Stomach (tissue), 19 donors: ENCODE results near the gene KRTAP5-11. TPM values are rescaled to one million over a fixed set of nuclear protein-coding genes. Genes with fewer than 3 reads are reported as not detected.
"Not testable (repeated sequence)": the region's sequence is repeated elsewhere in the genome, so short reads cannot be mapped to it uniquely, and the experiment has no call there.

ENCODE experiments used
- DNase-seq, 2 donors: peaks; one replicate each; pipeline versions ENCODE4 v3.0.0 to v3.0.0-alpha.2; 2013 to 2019
- H3K27ac ChIP-seq, 5 donors: fragments of 200-600 bp in 4 of 5; sonication (generic) in 4 of 5; one replicate each; pipeline ENCODE4 v1.5.1; 2013 to 2019; ENCODE audit warnings: mild to moderate bottlenecking in 1 of 5, moderate library complexity in 1 of 5
- H3K27me3 ChIP-seq, 3 donors: fragments of 200-600 bp; sonication (generic); one replicate each; pipeline ENCODE4 v1.5.1; 2017 to 2019; ENCODE audit warnings: mixed run types in 1 of 3
- H3K36me3 ChIP-seq, 4 donors: fragments of 200-600 bp; sonication (generic); 1 replicate in 3 of 4; 2 replicates in 1 of 4; pipeline ENCODE4 v1.5.1; 2016 to 2019
- H3K4me1 ChIP-seq, 4 donors: fragments of 200-600 bp; sonication (generic); one replicate each; pipeline ENCODE4 v1.5.1; 2016 to 2019
- H3K4me3 ChIP-seq, 4 donors: fragments of 200-600 bp; sonication (generic) in 3 of 4; one replicate each; pipeline ENCODE4 v1.5.1; 2016 to 2019; ENCODE audit warnings: mild to moderate bottlenecking in 1 of 4
- H3K9me3 ChIP-seq, 4 donors: fragments of 200-600 bp; sonication (generic); one replicate each; pipeline ENCODE4 v1.5.1; 2016 to 2019
- EP300 ChIP-seq: sonication (generic); formaldehyde crosslinking; IDR thresholded peaks from one replicate; pipeline ENCODE4 v1.6.1; 2017; ENCODE audit warnings: antibody characterized with exemption
- POLR2A ChIP-seq, 4 donors: fragments of 450-650 bp; IDR thresholded peaks; one replicate each; pipeline ENCODE4 v1.6.1; 2016; ENCODE audit warnings: antibody characterized with exemption in 4 of 4, control low read depth in 2 of 4, mild to moderate bottlenecking in 1 of 4, moderate library complexity in 1 of 4
- POLR2AphosphoS5 ChIP-seq, 3 donors: sonication (generic); formaldehyde crosslinking; IDR thresholded peaks; one replicate each; pipeline ENCODE4 v1.6.1; 2016; ENCODE audit warnings: antibody characterized with exemption in 3 of 3
- WGBS, 5 donors: extraction: QIAGEN DNeasy Blood & Tissue Kit in 3 of 5; methylation state at CpG; one replicate each; pipeline versions ENCODE4 v1.1.5 to v1.1.7; 2013 to 2018; 5-methylcytosine and 5-hydroxymethylcytosine counted together
- intact Hi-C: fragments of 100-400 bp; cut with DNase I; formaldehyde crosslinking; loops from one replicate; pipeline ENCODE4 v1.15.1; 2023; ENCODE audit warnings: low total_unique reads
- long read RNA-seq, 10 donors: transcript quantifications; one replicate each; lab custom pipeline, GENCODE V29; 2026
- polyA plus RNA-seq, 3 donors: library from polyadenylated mRNA; stranded (reverse); fragments of 200-250 nt; gene quantifications; one replicate each; pipeline ENCODE4 v1.2.3, GENCODE V29; 2013
- total RNA-seq, 5 donors: library from RNA; depleted of rRNA; stranded (reverse); fragments of >200 nt; gene quantifications; one replicate each; pipeline versions ENCODE4 v1.1.0 to v1.2.3, GENCODE V29; 2014 to 2016
- TF ChIP-seq, protein P1 (sequence below), 7 experiments: fragments of 450-650 bp in 4 of 7; fragments of 200-600 bp in 3 of 7; sonication (generic) in 3 of 7; IDR thresholded peaks; one replicate each; pipeline ENCODE4 v1.5.1; 2016 to 2019; ENCODE audit warnings: antibody characterized with exemption in 7 of 7, control low read depth in 2 of 7, mild to moderate bottlenecking in 1 of 7
- donor health status: healthy with polysubstance abuse.
- donor health status: Bipolar disorder and iron deficiency.
- donor health status: healthy.

Gene KRTAP5-11, protein sequence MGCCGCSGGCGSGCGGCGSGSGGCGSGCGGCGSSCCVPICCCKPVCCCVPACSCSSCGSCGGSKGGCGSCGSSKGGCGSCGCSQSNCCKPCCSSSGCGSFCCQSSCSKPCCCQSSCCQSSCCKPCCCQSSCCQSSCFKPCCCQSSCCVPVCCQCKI
- not detected for total RNA-seq
- not detected for polyA plus RNA-seq
- long read RNA-seq, donor 1, result 0 reads
- long read RNA-seq, donor 2, result 0 reads
- long read RNA-seq, donor 3, result 0 reads
- long read RNA-seq, donor 4, result 0 reads
- long read RNA-seq, donor 5, result 0 reads
- long read RNA-seq, donor 6, result 0 reads
- long read RNA-seq, donor 7, result 0 reads
- long read RNA-seq, donor 8, result 0 reads
- long read RNA-seq, donor 9, result 0 reads
- long read RNA-seq, donor 10, result 0 reads

DNA sequence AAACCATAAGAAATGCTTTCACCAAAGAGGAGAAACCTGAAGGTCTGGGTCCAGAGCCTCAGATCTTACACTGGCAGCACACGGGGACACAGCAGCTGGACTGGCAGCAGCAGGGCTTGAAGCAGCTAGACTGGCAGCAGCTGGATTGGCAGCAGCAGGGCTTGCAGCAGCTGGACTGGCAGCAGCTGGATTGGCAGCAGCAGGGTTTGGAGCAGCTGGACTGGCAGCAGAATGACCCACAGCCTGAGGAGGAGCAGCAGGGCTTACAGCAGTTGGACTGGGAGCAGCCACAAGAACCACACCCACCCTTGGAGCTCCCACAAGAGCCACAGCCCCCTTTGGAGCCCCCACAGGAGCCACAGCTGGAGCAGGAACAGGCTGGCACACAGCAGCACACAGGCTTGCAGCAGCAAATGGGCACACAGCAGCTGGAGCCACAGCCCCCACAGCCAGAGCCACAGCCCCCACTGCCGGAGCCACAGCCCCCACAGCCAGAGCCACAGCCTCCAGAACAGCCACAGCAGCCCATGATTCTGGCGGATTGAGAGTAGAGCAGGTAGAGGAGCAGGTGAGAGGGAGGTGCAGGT, at the start of gene KRTAP5-11:
KRTAP5-11 (minus strand) TSS at position 567 of the 587 bp plus-strand sequence; CDS start at position 529, 38 bp downstream.
- TF ChIP-seq, protein P1, sequence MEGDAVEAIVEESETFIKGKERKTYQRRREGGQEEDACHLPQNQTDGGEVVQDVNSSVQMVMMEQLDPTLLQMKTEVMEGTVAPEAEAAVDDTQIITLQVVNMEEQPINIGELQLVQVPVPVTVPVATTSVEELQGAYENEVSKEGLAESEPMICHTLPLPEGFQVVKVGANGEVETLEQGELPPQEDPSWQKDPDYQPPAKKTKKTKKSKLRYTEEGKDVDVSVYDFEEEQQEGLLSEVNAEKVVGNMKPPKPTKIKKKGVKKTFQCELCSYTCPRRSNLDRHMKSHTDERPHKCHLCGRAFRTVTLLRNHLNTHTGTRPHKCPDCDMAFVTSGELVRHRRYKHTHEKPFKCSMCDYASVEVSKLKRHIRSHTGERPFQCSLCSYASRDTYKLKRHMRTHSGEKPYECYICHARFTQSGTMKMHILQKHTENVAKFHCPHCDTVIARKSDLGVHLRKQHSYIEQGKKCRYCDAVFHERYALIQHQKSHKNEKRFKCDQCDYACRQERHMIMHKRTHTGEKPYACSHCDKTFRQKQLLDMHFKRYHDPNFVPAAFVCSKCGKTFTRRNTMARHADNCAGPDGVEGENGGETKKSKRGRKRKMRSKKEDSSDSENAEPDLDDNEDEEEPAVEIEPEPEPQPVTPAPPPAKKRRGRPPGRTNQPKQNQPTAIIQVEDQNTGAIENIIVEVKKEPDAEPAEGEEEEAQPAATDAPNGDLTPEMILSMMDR (IDR thresholded peaks at IDR 0.05), result no peak
- TF ChIP-seq EP300, result no peak
- TF ChIP-seq POLR2A (IDR thresholded peaks at IDR 0.05), result no peak
- no peak for TF ChIP-seq POLR2AphosphoS5 (IDR thresholded peaks at IDR 0.05)
- Histone ChIP-seq H3K36me3 (no peaks in the 10 kb centered on the region), H3K27me3 (peaks cover 0 to 30% (median 0%) of the 10 kb centered on the region in 3 donors), H3K4me3 (no peak within 1 kb of the TSS), H3K27ac (no peak within 1 kb of the TSS), H3K9me3 (no peaks in the 10 kb centered on the region), H3K4me1 (peaks cover 0 to 10% (median 4%) of the 10 kb centered on the region in 4 donors)
- 61 to 81% (median 64%) methylated on average over 2 to 3 of the region's 3 CpGs for WGBS, 5 donors
- DNase-seq, result no peak
- intact Hi-C loops, result no loop called here

DNA sequence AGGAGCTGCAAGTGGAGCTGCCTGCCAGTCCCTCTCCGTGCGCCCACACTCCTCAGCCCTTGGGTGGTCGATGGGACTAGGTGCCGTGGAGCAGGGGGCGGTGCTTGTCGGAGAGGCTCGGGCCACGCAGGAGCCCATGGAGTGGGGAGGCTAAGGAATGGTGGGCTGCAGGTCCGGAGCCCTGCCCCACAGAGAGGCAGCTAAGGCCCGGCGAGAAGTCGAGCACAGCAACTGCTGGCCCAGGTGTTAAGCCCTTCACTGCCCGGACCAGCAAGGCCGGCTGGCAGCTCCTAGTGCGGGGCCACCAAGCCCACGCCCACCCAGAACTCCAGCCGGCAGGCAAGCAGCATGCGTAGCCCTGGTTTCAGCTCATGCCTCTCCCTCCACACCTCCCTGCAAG, 48.9 kb upstream of the KRTAP5-11 start:
- DNase-seq, H3K9me3 ChIP-seq, intact Hi-C loops, H3K4me1 ChIP-seq, H3K27ac ChIP-seq, H3K36me3 ChIP-seq, H3K4me3 ChIP-seq: not testable (repeated sequence)
- 61 to 86% (median 84%) methylated on average over 7 to 18 of the region's 18 CpGs for WGBS, 5 donors
- peaks cover 0 to 27% (median 3%) of the 10 kb centered on the region in 3 donors for H3K27me3 ChIP-seq

DNA sequence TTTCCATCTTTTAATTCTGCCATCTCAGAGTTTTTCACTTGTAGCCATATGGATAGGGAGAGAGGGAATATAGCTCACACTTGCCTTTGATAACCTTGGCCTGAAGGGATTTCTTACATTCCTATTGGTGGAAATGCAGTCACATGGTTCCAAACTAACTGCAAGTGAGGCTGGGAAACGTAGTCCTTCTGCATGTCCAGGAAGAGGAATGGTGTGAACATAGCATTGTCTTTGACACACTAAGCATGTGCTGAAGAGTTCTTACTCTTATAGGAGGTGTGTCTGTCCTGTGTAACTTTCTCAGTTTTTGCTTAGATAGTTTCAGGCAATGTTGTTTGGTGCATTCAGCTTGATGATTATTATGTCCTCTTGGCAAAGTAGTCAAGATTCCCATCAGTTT, 47.4 kb upstream of the KRTAP5-11 start:
- DNase-seq, H3K4me1 ChIP-seq, H3K36me3 ChIP-seq, H3K4me3 ChIP-seq, H3K27ac ChIP-seq, intact Hi-C loops, H3K9me3 ChIP-seq: not testable (repeated sequence)
- 47 to 75% (median 72%) methylated on average over 1 of the region's 1 CpG for WGBS, 5 donors
- peaks cover 0 to 17% (median 3%) of the 10 kb centered on the region in 3 donors for H3K27me3 ChIP-seq

DNA sequence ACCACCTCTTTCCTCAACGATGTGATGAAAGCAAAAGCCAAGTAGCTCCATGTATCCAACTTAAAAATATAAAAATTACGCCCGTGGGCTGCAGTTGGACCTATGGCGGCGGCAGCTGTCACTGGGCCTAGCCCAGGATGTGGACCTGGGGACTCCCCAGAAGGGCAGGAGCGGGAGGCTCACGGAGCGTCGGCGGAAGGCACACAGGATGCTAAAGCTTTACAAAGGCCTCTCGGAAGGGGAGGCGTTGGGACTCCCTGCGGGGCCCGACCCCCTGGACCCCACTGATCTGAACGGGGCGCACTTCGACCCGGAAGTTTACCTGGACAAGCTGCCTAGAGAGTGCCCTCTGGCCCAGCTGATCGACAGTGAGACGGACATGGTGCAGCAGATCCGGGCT, 46.3 kb upstream of the KRTAP5-11 start:
- DNase-seq, intact Hi-C loops, H3K27me3 ChIP-seq, H3K27ac ChIP-seq, H3K9me3 ChIP-seq, H3K36me3 ChIP-seq, H3K4me1 ChIP-seq, H3K4me3 ChIP-seq: not testable (repeated sequence)
- 90 to 94% (median 92%) methylated on average over 16 to 21 of the region's 21 CpGs for WGBS, 5 donors

DNA sequence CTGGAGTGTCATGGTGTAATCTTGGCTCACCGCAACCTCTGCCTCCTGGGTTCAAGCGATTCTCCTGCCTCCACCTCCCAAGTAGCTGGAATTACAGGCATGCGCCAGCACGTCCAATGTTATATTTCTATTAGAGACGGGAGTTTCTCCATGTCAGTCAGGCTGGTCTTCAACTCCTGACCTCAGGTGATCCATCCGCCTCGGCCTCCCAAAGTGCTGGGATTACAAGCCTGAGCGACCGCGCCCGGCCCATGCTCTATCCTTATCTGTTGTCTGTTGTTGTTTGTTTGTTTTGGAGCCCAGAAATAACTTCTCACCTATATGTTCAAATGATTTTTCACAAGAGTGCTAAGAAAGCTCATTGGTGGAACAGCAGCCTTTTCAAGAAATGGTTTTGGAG, 40.6 kb upstream of the KRTAP5-11 start:
- H3K4me3 ChIP-seq, DNase-seq, H3K9me3 ChIP-seq, H3K27ac ChIP-seq, H3K36me3 ChIP-seq, H3K4me1 ChIP-seq, intact Hi-C loops, H3K27me3 ChIP-seq: not testable (repeated sequence)
- 85 to 95% (median 90%) methylated on average over 11 of the region's 11 CpGs for WGBS, 5 donors

DNA sequence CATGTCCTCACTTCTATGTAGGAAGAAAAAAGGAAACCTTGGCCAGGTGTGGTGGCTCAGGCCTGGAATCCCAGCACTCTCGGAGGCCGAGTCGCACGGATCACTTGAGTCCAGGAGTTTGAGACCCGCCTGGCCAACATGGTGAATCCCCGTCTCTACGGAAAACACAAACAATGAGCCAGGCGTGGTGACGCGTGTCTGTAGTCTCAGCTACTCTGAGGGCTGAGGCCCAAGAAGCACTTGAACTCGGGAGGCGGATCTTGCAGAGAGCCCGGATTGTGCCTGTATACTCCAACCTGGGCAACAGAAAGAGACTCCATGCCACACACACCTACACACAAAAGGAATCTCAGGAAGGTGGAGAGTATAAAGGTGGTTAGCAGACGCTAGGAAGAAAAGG, 39.9 kb upstream of the KRTAP5-11 start:
- H3K27me3 ChIP-seq, H3K9me3 ChIP-seq, DNase-seq, intact Hi-C loops, H3K27ac ChIP-seq, H3K4me1 ChIP-seq, H3K4me3 ChIP-seq, H3K36me3 ChIP-seq: not testable (repeated sequence)
- WGBS, 5 donors, result 83 to 94% (median 92%) methylated on average over 14 of the region's 14 CpGs

DNA sequence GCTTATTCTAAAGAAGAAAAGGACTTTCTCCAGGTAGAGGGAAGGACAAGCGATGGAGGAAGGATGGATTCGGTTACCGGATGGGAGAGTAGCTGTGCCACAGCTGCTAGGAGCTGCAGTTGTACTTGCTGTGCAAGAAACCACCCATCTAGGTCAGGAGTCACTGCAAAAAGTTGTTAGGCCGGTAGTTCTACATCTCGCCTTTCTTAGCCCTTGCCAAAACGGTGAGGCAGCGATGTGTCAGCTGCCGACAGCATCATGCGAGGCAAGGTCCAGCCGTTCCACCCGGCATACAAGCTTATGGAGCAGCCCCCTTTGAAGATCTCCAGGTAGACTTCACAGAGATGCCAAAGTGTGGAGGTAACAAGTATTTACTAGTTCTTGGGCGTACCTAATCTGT, 32.3 kb upstream of the KRTAP5-11 start:
- peak in 1 of 3 donors; percentile 22 for TF ChIP-seq POLR2AphosphoS5 (IDR thresholded peaks at IDR 0.05)
- H3K27me3 ChIP-seq, result peaks cover 0 to 37% (median 0%) of the 10 kb centered on the region in 3 donors
- DNase-seq, result peak; percentile 68 to 89
- intact Hi-C loops, H3K4me1 ChIP-seq, H3K27ac ChIP-seq, H3K36me3 ChIP-seq, H3K4me3 ChIP-seq, H3K9me3 ChIP-seq: not testable (repeated sequence)
- 24 to 61% (median 41%) methylated on average over 11 to 12 of the region's 12 CpGs for WGBS, 5 donors

DNA sequence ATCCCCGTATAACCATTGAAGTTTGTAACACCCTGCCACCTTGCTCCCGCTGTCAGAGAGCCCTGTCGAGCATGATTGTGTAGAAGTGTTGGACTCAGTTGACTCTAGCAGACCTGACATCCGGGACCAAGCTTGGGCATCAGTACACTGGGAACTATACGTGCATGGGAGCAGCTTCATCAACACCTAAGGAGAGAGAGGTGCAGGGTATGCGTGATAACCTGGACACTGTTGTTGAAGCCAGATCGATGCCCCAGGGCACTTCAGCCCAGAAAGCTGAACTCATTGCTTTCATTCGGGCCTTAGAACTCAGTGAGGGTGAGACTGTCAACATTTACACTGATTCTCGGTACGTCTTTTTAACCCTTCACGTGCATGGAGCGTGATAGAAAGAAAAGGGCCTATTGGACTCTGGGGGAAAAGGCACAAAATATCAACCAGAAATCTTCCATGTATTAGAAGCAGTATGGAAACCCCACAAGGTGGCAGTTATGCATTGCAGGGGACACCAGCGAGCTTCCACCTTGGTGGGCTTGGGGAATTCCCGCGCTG, 31.8 kb upstream of the KRTAP5-11 start:
- H3K27ac ChIP-seq, intact Hi-C loops, H3K9me3 ChIP-seq, H3K36me3 ChIP-seq, DNase-seq, H3K4me3 ChIP-seq, H3K4me1 ChIP-seq: not testable (repeated sequence)
- WGBS, 5 donors, result 50 to 58% (median 52%) methylated on average over 10 to 15 of the region's 15 CpGs
- H3K27me3 ChIP-seq, result peaks cover 0 to 43% (median 0%) of the 10 kb centered on the region in 3 donors

DNA sequence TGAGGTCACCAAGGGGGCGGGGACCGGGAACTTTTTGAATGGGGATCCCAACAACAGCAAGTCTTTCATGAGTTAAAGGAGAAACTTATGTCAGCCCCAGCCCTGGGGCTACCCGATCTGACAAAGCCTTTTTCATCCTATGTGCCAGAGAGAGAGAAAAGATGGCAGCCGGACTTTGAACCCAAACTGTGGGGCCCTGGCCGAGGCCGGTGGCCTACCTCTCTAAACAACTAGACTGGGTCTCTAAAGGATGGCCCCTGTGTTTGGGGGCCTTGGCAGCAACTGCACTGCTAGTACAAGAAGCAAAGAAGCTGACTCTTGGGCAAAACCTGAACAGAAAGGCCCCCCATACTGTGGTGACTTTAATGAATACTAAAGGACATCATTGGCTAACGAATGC, 31.3 kb upstream of the KRTAP5-11 start:
- H3K27ac ChIP-seq, H3K4me1 ChIP-seq, H3K9me3 ChIP-seq, intact Hi-C loops, H3K36me3 ChIP-seq, DNase-seq, H3K4me3 ChIP-seq: not testable (repeated sequence)
- peaks cover 0 to 48% (median 0%) of the 10 kb centered on the region in 3 donors for H3K27me3 ChIP-seq
- WGBS, 5 donors, result 44 to 62% (median 57%) methylated on average over 6 to 7 of the region's 7 CpGs

DNA sequence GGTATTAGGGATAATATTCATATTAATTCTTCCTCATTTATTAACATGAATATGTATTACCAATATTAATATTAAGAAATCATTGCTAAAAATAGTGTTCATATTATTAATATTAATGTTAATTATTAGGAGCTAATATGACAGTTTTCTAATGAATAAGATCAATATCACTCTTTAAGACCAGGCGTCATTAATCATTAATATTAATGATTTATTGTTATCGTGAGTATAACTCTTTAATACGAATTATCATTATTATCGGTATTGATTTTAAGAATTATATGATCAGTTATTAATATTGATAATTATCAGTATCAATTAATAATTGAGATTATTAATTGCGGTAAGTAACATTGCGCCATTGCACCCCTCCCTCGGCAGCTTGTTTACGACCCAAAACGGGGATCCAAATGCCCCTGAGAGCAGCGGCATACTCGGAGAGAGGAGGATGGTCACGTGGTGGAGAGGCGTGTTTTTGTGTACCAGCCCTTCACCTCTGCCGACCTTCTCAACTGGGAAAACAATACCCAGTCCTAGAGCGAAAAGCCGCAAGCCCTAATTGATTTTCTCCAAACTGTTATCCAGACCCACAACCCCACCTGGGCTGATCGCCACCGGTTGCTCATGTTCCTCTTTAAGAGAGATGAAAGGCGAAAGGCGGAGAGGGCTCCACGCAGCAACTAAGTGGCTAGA, 28.7 kb upstream of the KRTAP5-11 start:
- Histone ChIP-seq H3K27me3 (peaks cover 0 to 67% (median 14%) of the 10 kb centered on the region in 3 donors), H3K4me1 (peaks cover 6 to 20% (median 11%) of the 10 kb centered on the region in 4 donors)
- H3K27ac ChIP-seq, H3K9me3 ChIP-seq, H3K36me3 ChIP-seq, H3K4me3 ChIP-seq, intact Hi-C loops, DNase-seq: not testable (repeated sequence)
- 50 to 62% (median 55%) methylated on average over 18 to 21 of the region's 21 CpGs for WGBS, 5 donors
